ENCODE results near the gene SPPL2C.

Gene SPPL2C

DNA sequence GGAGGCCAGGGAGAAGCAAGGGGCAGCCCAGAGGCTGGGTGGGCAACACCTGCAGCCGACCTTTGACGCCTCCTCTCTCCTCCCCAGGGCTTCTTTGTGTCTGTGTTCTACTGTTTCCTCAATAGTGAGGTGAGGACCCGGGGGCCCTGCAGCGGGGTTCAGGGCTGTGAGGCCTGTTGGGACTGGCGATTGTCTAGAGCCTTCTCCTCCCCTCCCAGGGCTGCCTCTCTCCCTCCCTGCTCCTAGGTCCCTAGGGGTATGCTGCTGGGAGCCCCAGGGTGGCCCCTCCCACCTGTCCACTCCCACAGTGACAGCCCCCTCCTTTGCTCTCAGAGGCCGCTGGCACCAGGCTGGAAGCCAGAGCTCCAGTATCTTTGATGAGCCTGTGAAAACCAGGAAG, 10.8 kb upstream of the SPPL2C start:
- DNase-seq: no peak

DNA sequence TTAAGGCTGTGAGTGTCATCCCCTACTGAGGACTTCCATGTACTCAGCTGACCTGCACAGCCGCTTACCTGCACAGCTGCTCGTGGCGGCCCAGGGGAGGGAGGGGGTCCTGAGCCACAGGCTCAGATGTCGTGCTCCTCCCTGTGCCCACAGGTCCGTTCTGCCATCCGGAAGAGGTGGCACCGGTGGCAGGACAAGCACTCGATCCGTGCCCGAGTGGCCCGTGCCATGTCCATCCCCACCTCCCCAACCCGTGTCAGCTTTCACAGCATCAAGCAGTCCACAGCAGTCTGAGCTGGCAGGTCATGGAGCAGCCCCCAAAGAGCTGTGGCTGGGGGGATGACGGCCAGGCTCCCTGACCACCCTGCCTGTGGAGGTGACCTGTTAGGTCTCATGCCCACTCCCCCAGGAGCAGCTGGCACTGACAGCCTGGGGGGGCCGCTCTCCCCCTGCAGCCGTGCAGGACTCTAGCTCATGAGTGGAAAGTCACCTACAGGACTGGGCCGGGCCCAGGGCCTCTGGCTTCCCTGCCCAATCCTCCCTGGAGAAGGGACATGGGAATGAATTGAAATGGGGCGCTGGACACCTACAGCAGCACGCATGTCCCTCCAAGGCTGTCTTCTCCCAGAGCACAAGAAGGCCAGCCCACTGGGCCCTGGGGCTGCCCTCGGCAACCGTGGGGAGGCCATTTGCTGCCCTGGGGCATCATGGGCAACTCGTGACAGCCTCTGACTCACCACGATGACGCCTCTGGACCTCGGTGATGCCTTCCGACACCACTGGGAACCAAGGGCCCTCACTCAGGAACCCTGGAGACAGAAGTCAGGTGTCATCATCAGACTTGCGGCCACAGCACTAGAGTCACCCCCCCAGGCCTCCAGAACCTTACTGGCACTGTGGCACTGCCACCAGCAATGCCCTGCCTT, 9.9 kb upstream of the SPPL2C start:
- no peak for DNase-seq

DNA sequence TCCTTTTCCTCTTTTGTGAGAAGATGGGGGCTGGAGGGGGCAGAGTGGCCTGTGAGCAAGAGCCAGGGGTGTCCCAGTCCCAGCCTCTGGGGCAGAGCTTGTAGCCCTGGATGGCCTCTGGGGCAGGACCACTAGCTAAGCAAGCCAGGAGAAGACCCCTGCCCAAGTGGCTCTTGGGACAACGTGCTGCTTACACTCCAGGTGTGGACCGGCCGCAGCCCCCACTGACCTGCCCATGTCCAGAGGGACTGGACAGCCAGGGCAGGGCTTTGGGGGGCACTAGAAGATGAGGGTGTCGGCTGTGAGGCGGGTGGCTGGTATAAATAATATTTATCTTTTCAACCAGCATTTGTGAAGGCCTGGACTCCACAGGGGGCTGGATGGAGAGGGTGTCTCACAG, 9.2 kb upstream of the SPPL2C start:
- no peak for DNase-seq

DNA sequence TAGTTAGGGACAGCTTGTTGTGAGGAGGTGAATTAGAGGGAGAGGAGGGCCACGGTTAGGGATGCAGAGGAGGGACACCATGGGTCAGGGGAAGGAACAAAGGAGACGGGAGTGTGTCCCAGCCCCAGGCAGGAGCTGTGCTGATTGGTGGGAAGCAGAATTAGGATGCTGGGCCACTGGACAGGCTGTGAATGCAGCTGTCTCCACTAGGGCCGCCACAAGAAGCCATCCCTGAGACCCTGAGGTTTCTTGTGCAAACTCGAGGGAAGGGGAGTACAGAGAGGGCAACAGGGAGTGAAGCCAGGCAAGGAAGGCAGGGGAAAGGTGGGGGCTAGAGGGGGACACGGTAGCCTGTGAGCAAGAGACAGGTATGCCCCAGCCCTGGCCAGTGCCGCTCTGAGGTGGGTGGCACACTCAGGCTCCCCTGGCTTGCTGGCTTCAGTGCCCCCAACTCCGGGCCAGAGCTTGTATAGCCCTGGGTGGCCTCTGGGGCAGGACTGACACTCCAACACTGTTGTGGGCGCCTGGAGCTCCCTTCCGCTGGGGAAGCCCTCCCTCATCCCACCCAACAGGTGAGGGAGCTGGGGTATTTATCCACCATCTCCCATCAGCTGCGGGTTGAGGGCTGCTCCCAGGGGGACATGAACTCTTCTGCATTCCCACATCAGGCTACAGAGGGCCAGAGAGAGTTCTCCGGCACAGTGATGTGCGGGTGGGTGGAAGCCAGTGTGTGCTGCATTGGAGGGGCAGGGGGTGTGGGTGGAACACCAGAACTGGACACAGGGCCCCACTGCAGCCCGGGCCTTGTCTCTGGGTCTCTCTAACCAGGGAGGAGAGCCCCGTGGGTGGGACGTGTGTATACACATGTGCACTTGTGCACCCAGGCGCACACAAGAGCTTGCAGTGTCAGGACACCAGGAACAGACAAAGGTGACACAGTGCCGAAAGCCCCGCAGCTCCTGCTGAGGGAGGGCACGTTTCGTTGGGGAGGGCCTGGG, 8.3 kb upstream of the SPPL2C start:
- no peak for DNase-seq

DNA sequence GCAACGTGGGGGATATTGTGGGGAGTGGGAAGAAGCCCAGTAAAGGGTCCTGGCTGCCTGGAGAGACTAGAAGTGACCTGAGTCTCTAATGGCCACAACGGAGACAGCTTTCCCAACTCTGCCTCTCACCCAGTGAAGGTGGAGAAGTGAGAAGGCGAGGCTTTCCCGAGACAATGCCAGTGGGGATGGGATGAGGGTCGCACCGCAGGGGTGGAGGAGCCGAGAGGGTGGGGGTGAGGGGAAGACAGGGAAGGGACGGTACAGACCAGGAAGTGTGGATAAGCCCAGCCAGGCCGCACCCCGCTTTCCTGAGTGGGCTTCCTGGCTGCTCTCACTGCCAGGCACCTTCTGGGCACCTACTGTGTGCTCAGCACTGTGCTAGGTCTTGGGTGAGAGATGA, 7.5 kb upstream of the SPPL2C start:
- DNase-seq: no peak

DNA sequence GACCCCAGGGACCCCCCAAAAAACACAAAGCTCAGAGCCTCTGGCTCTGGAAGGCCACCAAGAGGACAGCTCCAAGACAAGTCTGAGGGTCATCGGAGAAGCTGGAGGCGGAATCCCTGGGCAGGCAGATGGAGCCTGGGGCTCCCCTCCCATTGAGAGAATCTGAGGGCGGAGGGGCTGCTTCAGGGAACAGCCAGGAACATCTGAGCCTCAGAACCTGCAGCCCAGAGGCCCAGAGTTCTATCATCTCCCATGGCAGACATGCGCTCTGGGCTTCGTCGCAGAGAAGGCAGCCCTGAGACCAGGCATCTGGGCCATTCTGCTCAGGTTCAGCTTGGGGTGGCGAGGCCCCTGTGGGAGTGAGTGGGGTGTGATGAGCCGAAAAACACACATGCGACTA, 7.1 kb upstream of the SPPL2C start:
- DNase-seq: no peak

DNA sequence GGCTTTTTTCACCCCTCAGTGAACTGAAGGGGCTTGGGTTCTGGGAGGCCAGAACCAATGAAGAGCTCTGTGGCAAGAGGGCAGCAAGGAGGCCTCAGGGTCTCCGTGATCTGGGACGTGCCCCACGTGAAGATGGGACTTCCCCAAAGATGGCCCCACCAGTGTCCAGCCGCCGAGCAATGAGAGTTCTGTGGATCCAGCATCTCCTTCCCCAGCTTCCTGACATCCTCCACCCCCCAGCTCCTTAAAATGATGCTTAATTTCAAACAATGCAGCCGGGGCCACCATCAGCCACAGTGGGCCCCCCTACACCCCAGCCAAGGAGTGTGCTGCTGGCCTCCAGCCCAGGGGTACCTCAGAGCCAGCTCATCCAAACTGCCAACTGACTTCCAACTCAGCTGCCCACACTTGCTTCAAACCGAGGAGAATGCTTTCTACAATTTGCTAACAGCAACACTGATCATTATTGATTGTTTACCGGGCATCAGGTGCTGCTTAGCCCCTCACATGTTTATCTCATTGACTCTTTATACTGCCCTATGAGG, 5.9 kb upstream of the SPPL2C start:
- no peak for DNase-seq

DNA sequence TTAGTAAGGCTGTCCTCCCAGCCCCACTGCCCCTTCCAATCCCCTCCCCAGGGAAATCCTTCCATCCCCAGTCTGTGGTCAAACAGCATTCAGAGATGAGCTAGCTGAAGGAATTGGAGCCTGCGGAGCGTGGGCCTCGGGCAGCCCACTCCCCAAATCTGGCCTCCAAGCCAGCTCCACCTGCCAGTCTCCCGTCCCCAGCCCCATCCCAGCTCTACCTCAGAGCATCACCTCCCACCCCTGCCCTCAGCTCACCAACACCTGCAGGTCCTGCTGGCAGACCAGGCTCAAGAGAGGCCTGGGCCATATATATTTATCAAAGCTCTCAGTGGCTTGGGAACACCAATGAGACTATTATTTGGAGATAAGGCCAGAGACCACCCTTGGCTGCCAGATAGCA, 5.2 kb upstream of the SPPL2C start:
- no peak for DNase-seq

DNA sequence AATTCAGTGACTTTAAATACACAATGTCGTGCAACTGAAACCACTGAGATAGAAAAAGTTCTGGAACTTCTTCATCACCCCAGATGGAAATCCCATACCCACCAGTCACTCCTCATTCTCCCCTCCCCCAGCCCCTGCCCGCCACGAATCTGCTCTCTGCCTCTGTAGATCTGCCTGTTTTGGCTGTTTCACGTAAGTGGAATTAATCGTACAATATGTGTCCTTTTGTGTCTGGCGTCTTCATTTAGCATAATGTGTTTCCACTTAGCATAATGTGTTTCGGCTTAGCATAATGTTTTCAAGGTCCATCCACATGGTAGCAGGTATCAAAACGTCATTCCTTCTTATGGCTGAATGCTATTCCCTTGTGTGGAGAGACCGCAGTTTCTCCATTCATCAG, 3.5 kb upstream of the SPPL2C start:
- no peak for DNase-seq

DNA sequence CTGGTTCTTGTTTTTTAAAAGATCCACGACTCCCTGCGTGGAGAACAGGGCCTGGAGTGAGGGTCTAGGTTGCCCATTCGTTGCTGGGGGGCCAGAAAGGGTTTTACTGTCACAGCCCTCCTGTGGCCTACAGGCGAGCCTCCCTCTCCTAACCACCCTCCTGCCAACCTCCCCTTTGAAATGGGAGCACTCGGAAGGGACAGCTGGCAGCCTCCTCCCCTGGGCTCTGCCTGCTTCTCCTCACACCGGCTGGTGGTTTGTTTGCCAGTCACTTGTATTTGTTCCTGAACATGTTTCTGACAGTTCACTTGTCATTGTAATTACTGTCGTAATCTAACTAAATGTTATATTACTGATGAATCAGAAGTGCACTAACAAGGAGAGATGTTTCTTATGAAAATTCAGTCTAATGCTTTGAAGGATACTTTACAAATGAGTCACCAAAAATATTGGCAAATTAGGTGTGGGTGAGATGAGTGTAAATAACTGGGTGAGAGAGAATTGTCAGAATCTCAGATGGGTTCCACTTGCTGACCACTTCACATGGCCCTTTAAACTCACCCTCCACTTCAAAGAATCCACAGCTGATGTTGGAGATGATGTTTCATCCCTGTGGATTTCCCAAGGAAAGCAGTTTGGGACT, 2.7 kb upstream of the SPPL2C start:
- DNase-seq: peak; percentile 19

DNA sequence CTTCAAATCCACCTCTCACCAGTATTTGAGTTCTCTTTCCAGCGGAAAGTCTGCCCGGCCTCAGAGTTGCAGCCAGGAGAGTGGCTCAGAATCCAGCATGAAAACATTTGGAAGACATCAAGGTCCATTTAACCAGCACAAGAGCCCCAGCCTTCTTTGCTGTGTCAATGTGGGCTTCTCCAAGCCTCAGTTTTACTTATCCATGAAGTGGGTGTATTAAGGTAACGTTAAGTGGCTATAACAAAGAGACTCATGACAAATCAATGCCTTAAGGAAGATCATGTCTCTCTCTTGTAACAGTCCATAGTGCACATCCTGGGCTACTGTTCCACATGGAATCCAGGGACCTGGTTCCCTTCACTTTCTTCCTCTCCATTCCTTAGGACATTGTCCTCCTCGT, 959 bp upstream of the SPPL2C start:
- DNase-seq: no peak

DNA sequence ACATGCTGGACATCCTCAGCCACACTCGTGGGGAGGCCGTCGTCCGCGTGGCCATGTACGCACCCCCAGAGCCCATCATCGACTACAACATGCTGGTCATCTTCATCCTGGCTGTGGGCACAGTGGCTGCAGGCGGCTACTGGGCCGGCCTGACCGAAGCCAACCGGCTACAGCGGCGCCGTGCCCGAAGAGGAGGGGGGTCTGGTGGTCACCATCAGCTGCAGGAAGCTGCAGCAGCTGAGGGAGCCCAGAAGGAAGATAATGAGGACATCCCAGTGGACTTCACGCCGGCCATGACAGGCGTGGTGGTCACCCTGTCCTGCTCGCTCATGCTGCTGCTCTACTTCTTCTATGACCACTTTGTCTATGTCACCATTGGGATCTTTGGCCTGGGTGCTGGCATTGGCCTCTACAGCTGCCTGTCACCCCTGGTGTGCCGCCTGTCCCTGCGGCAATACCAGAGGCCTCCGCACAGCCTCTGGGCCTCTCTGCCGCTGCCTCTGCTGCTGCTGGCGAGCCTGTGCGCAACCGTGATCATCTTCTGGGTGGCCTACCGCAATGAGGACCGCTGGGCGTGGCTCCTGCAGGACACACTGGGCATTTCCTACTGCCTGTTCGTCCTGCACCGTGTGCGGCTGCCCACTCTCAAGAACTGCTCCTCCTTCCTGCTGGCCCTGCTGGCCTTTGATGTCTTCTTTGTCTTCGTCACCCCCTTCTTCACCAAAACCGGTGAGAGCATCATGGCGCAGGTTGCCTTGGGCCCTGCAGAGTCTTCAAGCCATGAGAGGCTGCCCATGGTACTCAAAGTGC, 900 bp downstream of the SPPL2C start:
- no peak for DNase-seq

DNA sequence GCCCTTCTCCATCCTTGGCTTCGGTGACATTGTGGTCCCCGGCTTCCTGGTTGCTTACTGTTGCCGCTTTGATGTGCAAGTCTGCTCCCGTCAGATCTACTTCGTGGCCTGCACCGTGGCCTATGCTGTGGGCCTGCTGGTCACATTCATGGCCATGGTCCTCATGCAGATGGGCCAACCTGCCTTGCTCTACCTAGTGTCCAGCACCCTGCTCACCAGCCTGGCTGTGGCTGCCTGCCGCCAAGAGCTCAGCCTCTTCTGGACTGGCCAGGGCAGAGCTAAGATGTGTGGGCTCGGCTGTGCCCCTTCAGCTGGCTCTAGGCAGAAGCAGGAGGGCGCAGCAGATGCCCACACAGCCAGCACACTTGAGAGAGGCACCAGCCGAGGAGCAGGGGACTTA, 1.5 kb downstream of the SPPL2C start:
- no peak for DNase-seq

DNA sequence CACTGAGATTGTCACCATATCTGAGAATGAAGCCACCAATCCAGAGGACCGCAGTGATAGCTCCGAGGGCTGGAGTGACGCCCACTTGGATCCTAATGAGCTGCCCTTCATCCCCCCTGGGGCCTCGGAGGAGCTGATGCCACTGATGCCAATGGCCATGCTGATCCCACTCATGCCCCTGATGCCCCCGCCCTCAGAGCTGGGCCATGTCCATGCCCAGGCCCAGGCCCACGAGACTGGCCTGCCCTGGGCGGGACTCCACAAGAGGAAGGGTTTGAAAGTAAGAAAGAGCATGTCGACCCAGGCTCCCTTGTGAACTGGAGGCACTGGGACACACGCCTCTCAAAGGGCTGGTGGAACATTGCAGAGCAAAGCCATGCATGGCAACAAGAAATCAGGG, 2.0 kb downstream of the SPPL2C start:
- no peak for DNase-seq

DNA sequence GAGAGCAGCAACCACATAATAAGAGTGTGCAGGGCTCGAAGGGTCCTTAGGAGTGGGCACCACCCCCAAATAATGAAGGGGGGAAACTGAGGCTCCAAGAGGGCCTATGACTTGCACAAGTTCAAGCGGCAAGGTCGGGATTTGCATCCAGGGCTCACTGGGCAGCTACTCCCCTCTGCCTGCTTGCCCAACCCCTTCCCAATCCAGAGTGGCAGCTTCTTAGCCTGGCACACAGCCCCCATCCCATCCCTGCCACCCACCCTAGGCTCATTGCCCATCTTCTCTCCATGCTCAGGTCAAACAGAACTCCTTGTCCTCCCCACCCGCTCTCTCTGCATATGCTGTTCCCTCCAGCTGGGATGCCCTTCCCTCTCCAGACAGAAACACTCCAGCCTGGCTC, 2.4 kb downstream of the SPPL2C start:
- no peak for DNase-seq

DNA sequence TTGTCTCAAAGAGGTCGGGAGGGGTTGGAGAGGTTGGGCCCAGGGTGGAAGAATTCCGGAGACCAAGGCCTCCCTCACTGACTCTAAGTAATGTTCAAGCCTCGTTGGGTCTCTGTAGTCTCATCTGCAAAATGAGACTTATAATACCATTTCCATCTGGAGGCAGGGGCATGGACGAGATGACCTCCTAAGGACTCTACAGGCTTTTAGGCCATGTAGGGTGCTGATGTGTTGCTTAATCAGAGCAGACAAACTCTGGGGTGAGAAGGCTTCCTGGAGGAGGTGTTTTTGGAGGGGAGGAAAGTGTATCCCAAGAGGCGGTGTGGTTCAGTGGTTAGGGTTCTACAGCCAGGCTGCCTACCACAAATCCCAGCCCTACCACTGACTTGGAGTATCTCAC, 3.1 kb downstream of the SPPL2C start:
- DNase-seq: no peak

DNA sequence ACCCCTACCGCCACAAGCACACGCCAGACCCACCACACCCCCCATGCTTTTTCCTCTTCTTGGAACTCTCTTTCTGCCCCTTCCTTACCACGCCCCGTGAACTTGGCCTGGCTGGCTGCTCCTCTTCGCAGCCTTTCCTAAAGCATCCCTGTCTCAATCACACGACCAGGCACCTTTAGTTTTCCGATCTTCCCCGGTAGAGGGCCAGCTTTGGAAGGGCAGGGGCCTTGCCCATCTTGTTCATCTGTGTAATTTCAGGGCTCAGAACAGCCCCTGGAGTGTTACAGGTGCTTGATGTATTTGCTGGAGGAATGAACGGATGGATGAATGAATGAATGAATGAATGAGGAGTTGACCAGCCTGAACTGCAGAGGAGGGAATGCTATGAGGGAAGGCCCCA, 3.7 kb downstream of the SPPL2C start:
- no peak for DNase-seq

DNA sequence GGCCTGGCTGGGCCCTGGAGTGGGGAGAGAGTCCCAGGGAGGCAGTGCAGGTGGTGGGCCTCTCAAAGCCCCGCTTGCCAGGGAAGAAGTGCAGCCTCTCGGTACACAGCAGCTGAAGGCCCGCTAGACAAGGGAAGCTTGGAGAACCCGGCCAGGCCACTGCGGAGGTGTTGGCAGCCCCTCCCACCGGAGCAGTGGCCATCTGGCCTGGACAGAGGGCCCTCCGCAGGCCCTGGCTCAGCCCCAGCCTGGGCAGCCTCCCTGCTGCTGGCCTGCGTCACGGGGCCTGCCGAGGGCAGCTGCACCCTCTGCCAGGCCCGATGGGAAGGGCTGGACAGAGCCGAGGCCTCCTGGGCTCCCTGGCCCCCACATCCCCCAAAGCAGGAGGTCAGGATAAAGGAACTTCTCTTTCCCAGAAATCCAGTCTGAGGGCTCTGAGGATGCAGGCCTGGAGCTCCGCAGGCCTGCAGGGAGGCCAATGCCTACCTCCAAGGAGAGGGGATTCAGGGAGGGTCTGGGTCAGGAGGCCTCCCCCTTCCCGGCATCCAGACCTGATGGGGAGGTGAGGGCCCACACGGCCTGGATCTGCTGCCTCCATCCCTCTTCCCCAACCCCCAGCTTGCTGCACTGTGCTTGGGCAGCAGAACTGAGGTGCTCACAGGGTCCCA, 4.3 kb downstream of the SPPL2C start:
- DNase-seq: no peak

DNA sequence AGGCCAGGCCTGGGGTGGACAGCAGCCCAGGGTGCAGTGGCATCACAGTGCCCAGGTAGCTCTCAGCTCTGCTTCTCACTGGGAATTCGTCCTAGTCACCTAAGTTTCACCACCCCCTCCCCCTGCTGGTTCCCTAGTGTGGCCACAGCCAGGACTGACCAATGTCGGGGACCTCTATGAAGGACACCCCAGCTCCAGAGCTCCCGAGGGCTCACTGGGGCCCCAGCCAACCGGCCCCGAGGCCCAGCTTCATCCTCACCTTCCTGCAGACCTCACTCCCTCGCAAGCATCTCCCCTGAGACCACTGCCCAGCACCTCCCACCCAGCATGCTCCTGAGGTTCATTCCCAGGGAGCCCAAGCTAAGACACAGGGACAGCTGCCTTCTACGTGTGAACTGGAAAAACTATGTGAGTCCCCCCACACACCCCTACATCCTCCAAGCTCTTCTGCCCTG, 4.9 kb downstream of the SPPL2C start:
- no peak for DNase-seq

DNA sequence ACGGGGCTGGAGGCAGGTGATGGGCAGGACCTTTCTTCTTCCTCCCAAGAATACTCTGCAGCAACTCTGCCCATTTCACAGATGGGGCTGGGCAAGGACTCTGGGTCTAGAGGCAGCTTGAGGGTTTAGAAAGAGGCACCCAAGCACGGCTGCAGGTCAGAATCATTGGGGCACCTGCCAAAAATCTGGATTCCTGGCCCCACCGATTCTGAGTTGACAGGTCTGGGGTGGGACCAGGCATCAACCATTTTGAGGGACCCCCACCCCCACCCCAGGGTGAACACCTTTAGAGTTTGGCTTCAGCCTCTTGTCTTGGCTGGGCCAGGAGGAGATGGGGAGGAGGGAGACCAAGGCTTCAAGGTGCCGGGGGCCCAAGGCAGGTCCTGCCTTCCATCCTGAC, 5.3 kb downstream of the SPPL2C start:
- DNase-seq: no peak

DNA sequence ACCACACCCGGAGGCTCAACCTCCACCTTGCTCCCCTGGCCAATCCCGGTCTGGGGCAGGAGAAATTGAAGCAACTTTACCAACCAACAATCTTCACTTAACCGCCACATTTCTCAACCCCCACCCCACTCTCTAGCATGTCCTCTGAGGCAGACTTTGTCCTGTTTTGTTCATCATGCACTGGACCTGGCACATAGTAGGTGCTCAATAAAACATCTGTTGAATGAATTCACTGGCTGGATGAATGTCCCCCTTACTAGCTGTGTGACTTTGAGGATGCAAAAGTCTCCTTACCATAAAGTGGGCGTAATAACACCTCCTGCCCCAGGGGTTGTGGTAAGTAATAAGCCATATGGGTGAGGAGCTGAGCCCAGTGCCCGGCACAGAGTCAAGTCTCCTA, 5.8 kb downstream of the SPPL2C start:
- DNase-seq: no peak

DNA sequence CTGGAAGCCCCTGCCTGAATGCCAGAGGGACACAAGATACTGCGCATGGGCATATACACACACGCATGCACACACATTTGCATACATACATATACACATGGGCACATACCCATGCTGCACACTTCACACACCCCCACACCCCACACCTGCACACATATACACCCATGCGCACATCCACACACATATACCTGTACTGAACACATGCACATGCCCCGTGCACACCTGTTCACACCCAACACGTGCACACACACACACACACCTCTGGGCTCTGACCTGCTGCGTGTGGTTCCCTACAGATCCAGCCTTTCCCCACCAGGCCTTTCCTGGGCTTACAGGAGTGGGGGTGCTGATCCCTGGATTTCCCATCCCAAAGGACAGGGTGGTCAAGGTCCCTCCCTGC, 6.3 kb downstream of the SPPL2C start:
- DNase-seq: no peak

All from HCEC 1CT (cell line).